Keratinocyte (primary cell): Measurements from ENCODE around the gene TM2D3.

Source experiments
- CTCF ChIP-seq, 3 experiments: IDR thresholded peaks in 1 of 3; conservative IDR thresholded peaks in 1 of 3; optimal IDR thresholded peaks in 1 of 3; 2 replicates in 2 of 3; 3 replicates in 1 of 3; pipeline versions ENCODE3 to v1.5.1; 2011; ENCODE audit warnings: low read length in 3 of 3, mild to moderate bottlenecking in 3 of 3, moderate library complexity in 2 of 3, control low read depth in 1 of 3, inconsistent platforms in 1 of 3; ENCODE audit not compliant: insufficient read depth in 2 of 3; ENCODE audit errors: extremely low read depth in 1 of 3
- EZH2 ChIP-seq: IDR thresholded peaks from one replicate; pipeline ENCODE4 v1.6.1; 2012; ENCODE audit warnings: inconsistent platforms, mild to moderate bottlenecking, low read length, moderate library complexity

GRCh38 chr15:101613130-101614000 lies 38.8 kb downstream of the TM2D3 start:
- TF ChIP-seq CTCF (optimal IDR thresholded peaks at IDR 0.05 in 1 of 3, IDR thresholded peaks at IDR 0.05 in 1 of 3, conservative IDR thresholded peaks at IDR 0.05 in 1 of 3; ENCODE audit: extremely low read depth in 1 of 3, insufficient read depth in 2 of 3, low read length in 3 of 3) (no peak), EZH2 (peak; percentile 11)
